ENCODE measurements around the gene MAN1A1.

DNA sequence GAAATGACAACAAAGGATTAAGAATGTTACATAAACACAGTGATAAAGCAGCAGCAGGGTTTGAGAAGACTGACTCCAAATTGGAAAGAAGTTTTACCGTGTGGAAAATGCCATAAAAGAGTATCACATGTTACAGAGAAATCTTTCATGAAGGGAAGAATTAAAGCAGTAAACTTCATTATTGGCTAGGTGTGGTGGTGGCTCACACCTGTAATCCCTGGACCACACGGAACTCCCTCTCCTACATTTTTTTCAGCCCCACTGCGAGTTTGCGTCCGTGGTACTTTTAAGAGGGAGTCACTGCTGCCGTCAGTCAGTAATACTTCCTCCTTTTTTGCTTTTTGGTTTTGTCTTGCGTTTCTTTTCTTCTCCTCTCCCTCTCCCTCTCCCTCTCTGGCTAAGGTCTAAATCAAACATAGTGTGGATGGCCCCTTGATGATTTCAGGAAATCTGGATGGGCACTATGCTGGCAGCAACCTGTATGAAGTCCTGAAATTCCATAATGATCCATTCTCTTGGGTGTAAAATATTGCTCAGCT lies 112.3 kb downstream of the MAN1A1 start:
- TF ChIP-seq POLR2A (IDR thresholded peaks at IDR 0.05): no peak
- TF ChIP-seq, protein P1, sequence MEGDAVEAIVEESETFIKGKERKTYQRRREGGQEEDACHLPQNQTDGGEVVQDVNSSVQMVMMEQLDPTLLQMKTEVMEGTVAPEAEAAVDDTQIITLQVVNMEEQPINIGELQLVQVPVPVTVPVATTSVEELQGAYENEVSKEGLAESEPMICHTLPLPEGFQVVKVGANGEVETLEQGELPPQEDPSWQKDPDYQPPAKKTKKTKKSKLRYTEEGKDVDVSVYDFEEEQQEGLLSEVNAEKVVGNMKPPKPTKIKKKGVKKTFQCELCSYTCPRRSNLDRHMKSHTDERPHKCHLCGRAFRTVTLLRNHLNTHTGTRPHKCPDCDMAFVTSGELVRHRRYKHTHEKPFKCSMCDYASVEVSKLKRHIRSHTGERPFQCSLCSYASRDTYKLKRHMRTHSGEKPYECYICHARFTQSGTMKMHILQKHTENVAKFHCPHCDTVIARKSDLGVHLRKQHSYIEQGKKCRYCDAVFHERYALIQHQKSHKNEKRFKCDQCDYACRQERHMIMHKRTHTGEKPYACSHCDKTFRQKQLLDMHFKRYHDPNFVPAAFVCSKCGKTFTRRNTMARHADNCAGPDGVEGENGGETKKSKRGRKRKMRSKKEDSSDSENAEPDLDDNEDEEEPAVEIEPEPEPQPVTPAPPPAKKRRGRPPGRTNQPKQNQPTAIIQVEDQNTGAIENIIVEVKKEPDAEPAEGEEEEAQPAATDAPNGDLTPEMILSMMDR (IDR thresholded peaks at IDR 0.05): no peak

Data from esophagus squamous epithelium (tissue), 4 donors.